CD4-positive, alpha-beta T cell treated with Interleukin-17A for 4 hours (primary cell): ENCODE data around the gene NIPA2.

Experiments
- DNase-seq: peaks from one replicate; pipeline ENCODE4 v3.0.0-alpha.2; 2020; ENCODE audit warnings: mixed read lengths

NIPA2 gene

DNA sequence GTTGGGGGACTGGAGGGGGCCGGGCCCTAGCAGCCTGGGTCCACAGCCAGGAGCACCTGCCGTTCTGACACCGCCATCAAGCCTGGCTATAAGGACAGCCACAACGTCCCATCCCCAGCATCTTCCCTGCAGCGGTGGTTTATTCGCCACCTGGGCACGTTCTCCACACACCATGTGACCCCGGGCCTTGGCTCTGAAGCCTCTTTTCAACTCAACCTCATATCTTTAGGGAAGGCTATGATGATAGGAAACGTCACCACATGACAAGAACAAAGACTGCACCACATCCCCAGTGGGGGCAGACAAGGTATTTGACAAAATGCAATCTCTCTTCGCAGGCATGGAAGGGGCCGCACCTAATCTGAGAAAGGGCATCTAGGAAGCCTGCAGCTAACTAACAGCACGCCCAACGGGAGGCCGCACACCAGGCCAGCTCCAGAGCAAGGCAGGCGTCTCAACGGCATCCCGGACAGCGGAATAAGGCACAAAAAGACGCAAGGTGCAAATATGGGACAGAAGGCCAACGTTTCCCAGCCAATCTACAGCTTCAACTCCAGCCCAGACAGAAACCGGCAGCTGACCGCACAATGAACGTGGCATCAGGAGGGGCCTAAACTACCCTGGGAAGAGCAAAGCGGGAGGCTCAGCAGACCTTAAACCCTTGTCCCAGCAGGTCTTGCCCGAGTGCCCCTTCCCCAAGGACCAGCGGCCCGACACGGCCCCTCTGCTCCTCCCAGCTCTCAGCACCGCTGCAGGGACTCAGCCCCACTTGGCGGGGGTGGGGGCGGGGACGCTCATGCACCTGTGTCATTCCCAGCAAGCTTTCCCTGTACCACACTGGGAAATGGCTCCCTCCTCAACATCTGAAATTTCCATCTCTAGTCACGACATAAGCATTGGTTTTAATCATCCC, 41.9 kb downstream of the NIPA2 start:
- no peak for DNase-seq

DNA sequence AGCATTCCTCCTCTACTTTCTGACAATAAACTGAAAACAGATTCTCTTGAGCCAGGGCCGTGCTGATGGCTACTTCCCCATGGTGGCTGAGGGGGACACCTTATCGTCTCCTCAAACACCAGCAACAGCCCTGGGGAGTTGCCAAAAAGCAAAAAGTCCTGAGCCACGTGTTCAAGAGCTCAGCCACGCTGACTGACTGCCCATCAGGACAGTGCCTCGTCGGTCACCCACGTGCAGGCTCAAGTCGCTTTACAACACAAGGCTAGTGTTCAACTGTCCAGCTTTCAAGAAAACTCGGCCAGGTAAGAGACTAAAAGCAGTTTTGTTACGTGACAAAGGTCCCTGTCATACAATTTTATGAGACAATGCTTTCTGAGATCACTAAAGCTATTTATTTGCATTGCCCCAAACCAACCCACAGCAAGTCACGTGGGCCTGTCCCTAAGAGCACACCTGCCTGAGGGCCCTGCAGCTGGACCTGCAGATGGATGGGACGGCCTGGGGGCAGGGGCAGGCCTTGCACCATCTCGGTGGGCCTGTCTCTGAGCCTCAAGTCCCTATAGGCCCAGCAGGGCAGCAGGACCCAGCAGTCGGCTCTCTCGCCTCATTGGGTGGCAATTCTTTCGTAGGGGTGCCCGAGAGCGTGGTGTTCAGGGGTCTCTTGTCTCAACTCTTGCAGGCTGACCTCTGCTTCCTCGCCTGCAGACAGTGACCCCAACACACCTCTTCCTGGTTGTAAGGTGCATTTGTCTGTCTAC, 42.7 kb downstream of the NIPA2 start:
- no peak for DNase-seq

DNA sequence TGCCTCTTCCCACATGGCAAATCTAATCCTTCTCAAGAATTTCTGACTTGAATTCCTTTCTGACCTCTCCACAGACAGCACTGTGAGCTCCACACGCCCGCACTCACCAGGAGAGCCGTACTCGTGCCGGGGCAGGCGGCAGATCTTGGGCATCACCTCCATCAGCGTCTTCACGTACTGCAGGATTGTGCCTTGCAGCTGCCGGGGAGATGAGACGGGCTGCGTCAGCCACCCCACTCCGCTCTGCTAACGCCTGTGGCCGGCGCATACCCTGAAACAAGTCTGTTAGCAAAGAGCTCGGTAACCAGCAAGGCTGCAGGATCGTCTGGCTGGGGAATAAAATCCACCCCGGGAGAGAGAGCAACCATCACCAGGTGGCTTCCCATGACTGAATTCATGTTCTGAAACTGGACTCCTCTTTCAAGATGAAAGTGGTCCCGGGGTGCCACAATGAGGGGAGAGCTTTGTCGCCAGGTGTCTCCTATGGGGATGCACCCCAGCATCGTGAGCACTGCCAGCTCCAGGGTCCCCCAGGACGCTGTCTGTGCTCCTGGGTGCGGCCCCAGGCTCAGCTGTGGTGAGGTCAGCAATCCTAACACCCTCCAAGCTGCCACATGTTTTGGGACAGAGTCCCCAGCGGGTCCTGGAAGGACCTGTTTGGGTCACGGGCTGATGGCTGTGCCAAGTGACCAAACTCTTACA, 43.4 kb downstream of the NIPA2 start:
- DNase-seq, result no peak

DNA sequence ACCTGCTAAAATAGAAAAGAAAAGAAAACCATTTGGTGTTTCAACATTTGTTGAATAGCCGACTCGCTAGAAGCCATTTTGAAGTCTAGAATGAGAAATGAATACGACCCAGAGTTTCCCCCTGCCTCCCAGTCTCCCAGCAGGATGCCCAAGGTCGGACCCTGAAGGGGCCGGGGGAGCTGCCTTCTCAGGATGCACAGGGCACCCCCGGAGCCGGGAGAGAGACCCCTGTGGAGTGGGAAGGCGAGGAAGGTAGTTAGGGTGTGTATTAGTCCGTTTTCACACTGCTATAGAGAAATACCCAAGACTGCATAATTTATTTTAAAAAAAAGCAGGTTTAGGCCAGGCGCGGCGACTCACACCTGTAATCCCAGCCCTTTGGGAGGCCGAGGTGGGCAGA, 44.7 kb downstream of the NIPA2 start:
- no peak for DNase-seq

DNA sequence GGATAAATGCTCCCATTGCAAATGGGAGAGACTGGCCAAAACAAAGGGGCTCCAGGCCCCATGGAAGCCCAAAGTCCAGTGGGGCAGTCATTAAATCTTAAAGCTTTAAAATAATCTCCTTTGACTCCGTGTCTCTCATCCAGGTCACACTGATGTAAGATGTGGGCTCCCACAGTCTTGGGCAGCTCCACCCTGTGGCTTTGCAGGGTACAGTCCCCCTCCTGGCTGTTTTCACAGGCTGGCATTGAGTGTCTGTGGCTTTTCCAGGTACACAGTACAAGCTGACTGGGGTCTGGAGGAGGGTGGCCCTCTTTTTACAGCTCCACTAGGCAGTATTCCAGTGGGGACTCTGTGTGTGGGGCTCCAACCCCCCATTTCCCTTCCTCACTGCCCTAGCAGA, 45.9 kb downstream of the NIPA2 start:
- no peak for DNase-seq

DNA sequence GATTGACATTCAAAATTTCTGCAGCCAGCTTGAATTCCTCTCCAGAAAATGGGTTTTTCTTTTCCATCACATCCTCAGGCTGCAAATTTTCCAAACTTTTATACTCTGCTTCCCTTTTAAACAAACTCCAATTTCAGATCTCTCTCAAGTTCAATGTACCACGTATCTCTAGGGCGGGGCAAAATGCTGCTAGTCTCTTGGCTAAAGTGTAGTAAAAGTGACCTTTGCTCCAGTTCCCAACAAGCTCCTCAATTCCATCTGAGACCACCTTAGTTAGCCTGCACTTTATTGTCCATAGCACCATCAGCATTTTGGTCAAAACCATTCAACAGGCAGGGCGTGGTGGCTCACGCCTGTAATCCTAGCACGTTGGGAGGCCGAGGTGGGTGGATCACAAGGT, 46.7 kb downstream of the NIPA2 start:
- DNase-seq, result no peak

DNA sequence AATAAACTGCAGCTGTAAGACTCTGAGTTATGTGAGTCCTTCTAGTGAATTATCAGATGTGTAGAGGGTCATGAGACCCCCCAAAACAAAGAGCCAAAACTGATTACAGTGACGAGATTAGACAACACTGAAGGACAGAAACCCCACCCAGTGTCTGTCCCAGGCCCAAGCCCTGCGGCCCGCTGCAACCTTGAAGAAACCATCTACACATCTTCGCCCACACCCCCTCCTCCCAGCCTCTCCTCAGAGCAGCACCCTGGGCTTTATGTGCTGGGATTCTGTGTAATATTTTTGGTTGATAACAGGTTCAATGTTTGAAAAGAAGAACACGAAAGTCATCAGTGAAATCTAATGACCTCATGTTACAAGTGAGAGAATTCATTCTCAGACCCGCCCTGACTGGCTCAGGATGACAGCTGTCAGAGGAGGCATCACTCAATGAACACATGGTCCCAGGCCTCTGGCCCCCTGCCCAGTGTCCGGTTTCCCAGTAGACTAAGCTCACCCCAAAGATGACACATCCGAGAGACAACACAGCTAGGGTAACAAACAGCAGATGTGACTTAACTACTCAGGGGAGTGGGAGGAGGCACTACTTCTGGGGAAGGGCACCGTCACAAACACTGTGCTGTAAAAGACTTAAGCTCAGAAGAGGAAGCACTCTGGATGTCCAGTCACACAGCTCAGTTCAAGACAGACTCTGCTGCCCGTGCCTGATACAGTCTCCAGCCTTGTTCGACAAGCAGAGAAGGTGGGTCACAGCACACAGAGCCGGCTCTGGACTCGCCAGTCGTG, 48.9 kb downstream of the NIPA2 start:
- DNase-seq, result no peak

DNA sequence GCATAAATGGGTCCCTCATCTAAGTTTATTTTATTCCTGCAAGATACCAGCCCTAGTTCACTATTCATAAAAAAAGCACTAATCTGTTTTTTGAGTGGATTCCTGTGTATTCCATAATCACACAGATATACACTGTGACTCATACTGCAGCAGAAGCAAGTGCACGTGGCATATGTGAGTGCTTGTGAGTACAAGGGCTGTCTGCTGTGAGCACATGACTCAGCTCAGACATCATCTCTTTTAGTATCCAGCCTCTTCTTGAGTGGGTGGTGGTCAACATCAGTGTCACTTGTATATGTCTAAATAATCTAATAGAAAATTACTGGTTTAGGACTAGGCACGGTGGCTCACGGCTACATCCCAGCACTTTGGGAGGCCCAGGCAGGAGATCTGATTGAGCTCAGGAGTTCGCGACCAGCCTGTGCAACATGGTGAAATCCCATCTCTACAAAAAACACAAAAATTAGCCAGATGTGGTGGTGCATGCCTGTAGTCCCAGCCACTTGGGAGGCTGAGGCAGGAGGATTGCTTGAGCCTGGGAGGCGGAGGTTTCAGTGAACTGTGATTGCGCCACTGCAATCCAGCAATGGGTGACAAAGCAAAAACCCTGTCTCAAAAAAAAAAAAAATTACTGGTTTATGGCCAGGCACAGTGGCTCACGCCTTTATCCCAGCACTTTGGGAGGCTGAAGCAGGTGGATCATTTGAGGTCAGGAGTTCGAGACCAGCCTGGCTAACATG, 49.8 kb downstream of the NIPA2 start:
- no peak for DNase-seq

DNA sequence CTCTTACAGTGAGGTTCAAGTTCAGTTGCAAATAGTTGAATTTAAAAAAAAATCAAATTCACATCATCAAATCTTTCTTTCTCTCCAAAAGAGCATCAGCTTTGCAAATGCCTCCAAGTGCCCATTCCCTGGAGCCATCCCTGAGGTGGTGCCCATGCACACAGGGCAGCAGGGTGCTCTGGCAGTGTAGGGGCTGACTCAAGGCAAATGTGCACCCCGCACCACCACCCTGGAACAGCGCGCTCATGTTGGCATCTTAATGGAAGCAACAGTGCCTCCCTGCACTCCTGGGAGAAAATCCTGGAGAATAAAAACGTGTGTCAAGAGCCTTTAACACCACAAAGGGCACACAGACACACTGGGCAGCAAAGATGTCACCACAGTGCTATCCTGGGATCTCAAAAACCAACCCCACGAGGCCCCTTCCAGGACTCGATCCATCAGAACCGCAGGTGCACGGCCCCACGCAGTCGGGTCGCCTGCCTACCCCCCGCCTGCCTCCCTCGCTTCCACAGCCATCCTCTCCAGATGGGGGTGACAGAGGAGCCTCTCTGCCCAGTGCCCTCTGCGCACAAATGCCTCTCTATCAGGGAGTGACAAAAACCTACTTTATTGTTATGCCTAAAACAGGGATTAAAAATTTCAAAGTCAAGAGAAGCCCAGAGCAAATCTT, 50.8 kb downstream of the NIPA2 start:
- DNase-seq, result no peak

DNA sequence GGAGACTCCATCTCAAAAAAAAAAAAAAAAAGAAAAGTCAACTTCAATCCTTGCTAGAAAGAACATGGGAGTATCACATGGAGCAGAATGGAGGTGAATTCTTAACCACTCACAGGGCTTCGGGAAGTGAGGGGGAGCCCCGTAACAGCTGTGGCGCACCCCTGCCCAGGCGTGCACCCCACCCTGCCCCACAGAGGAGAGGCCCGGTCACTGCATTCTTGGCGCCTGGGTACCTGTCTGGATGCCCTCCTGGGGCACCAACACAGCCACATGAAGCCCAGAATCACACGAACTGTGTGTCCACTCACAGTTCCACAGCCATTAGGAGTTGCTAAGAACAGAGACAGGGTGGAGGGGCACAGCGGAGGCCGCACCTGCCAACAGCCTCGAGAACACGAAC, 51.8 kb downstream of the NIPA2 start:
- no peak for DNase-seq

DNA sequence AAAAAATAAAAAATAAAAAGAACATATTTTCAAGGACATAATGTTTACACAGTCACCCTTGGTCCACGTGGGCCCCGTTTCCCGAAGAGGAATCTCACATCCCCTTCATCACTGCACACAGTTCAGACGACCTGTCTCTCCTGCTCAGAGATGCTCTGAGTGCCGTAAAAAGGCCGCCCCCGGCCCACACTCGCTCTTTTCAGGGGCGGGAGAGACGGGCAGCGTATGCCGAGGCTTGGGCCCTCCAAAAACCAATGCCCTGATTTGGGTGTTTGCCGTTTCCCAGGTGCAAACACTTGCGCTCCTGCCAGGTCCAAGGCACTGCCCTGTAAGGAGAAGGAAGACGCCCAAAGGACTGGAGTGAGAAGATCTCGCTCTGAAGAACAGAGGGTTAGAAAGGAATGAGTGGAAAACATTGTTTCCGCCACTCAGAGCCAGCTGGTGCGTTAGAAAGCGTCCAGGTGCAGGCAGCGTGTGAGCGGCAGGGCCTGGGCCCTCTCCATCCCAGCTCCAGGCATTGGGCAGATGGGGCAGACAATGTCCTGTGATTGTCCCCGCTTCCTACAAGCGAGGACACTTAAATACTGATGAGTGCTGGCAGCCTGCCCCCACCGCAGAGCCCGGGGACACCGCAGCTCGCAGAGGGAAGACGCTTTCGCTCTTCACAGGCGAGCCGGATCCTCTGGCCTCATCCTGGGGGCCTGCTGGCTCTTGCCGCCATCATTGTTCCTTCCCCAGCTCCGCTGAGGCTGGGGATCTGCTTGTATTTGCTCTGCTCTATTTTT, 53.2 kb downstream of the NIPA2 start:
- DNase-seq, result no peak

DNA sequence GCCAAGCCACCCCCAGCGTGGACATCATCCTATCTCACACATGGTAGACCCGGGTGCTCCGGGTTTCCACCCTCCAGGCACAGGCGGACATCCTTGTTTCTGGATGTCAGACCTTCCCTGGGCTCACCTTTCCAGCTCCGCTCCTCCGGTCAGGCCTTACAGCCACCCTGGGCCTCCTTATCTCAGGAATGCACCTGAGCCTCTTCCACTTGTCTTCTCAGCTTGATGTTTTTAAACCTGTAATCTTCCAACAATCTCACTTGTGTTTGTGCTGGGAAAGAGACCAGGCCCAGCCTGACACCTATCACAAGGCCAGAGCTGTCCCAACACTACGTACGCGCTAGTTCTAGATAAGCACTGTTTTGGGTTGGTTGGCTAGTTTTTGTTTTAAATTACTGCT, 53.9 kb downstream of the NIPA2 start:
- no peak for DNase-seq

DNA sequence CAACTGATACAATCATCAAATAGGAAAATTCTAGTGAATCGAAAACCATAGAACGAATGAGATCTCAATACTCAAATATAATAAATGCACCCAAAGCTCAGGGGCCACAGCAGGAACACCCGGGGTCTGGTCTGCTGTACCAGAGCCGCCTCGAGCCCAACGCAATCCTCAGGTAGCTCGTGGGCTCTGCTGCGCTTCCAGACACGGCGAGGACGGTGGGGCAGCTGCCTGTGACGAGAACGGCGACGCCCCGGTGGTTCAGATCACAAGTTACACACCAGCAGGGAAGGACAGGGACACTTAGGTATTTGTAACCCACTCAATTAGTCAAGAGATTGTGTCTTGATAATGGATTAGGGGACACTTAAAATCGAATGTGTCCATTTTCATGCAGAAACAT, 54.6 kb downstream of the NIPA2 start:
- no peak for DNase-seq

DNA sequence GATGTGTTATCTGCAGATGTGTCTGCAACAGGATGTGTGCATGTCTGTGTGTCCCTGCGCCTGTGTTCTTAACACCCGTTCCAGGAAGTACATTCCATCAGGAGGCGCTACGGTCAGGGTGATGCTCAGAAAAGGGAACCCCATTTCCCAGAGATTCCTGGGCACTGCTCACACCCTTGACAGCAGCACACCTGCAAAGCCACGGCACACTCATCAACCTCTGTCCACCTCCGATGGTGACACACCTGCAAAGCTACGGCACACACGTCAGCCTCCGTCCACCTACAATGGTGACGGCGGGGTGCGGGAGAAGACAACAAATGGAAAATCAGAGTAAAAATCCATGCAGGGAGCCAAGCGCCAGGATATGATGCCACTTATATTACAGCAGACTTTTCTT, 55.4 kb downstream of the NIPA2 start:
- DNase-seq, result no peak

DNA sequence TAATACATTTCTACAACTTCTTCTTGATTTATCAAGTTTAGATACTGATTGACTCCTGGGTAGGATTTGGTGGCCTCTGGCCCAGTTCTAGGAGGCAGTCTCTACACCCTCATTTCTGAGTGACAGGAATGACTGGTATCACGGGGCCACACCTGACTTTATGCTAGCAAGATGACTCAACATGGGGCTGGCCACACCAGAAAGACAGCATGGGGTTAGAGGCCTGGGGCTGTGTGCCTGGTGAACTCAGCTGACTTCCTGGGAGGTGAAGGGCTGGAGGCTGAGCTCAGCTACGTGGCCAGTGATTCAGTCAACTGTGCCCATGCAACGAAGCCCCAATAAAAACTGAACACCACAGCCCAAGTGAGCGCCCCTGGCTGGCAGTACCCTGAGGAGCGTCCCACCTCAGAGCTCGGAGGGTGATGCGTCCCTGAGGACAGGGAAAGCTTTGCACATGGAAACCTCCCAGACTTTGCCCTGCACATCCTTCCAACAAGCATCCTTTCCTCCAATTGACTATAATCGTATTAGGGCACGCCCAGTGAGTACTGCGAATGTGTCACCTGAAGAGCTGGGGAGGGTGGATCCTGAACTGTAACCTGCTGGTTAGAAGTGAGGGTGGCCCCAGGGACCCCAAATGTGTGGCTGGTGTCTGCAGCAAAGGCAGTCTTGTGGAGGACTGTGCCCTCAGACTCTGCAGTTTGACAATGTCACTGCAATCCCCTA, 57.2 kb downstream of the NIPA2 start:
- DNase-seq, result no peak

DNA sequence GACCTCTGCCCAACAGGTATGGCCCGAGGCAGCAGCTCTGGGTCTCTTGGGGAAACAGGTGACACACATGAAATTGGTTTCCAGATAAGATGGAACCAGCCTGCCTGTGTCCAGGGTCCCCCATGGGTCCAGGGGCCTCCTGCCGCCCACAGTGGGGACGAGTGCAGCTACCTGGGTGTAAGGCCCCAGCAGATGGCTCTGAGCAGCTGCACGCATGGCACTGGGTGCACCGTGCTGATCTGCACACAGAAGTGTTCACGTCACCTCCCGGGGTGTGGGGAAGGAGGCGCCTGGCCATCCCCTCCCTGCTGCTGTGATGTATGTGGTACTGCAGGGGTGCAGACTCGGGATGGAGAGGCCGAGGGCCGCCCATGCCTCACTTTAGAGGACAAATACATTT, 63.6 kb downstream of the NIPA2 start:
- DNase-seq, result no peak

DNA sequence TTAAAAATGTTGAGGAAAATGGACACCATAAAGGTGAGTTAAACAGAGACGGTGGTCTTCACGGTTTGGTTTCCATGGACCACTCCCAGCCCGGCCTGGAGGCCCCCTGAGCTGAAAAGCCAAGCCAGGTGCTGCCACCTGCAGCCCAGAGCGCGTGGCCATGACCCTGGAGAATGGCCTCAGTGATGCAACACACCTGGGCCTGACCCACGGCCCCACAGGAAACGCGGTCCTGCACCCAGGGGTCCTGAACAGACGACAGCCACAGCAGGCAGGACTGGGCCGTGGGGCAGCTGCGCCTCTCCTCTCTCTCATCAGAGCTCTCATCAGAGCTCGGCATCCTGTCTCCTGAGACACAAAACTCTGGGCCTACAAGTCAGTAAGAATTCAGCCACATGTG, 64.1 kb downstream of the NIPA2 start:
- DNase-seq, result no peak

DNA sequence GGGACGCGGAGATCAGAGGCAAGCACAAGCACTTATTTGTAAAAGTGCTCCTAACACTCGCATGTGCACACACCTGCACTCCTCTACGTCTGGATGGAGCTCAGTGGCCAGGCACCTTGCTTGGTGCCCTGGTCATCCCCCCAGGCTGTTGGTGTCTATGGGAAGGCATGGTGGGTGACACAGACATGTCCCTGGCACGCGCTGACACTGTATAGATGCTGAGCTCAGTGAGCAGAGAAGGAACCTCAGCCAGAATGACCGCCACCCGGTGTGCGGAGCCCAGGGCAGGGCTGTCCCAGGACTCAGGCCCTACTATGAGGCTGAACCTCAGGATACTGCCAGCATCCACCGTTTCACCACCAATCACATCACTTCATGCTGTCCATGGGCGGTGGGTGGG, 64.5 kb downstream of the NIPA2 start:
- DNase-seq, result no peak

DNA sequence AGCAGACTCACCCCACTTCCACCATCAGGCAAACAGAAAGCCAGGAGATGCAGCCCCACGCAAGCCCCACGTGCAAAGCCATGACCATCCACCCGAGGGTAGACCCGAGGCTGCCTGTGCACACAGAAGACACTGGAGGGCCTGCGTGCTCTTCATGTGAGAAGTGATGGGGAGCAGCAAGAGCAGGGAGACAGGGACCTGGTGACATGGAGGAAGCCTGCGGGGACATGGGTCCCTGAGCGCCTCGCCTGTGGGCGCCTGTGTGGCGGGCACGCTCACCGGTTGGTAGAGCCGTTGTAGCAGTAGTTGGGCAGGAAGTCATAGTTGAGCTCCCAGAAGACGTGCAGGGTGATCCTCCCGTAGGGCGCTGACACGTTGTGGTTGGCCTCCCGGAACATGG, 65.0 kb downstream of the NIPA2 start:
- DNase-seq, result no peak

DNA sequence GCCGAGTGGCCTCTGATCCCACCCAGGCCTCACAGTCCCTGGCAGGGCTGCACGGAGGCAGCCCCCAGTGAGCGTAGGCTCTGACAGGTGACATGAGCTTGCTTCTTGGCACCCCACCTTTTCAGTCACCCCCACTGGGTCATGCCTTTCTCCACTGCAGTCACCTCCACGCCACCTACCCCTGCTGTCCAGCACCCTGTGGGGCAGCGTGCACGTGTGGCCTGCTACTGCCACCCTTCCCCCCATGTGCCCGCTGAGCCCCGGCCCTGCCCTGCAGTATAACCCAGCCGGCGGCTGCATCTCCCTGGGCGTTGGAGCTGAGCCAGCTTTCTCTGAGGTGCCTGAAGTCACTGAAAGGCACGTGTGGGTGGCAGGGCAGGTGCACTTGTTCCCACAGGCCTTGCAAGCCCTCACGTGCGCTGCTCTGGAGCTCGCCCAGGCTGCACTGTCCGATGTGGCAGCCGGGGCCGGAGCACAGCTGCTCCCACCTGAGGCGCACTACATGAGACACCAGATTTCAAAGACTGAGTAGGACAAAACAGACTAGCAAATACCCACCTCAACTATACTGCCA, 65.6 kb downstream of the NIPA2 start:
- DNase-seq, result no peak
